ENCODE measurements around the gene KCNF1.

Gene KCNF1

GRCh38 chr2:10911291-10912075 lies at the start of gene KCNF1:
Gene KCNF1, plus strand, starts transcription at chr2:10911934. Its CDS starts 493 bp downstream, at chr2:10912427.
- no peak for DNase-seq (ENCODE audit: insufficient read length, low spot score)
- no peak for FAIRE-seq

GRCh38 chr2:10862330-10862729 lies 49.4 kb upstream of the KCNF1 start:
- FAIRE-seq (no peak), DNase-seq (ENCODE audit: insufficient read length, low spot score) (no peak)

GRCh38 chr2:10863047-10863446 lies 48.7 kb upstream of the KCNF1 start:
- DNase-seq (ENCODE audit: insufficient read length, low spot score) (no peak), FAIRE-seq (no peak)

GRCh38 chr2:10863837-10864236 lies 47.9 kb upstream of the KCNF1 start:
- FAIRE-seq (peak; percentile 79), DNase-seq (ENCODE audit: insufficient read length, low spot score) (peak; percentile 39)

GRCh38 chr2:10864251-10864650 lies 47.5 kb upstream of the KCNF1 start:
- DNase-seq (ENCODE audit: insufficient read length, low spot score), result no peak
- FAIRE-seq, result peak; percentile 8

- DNase-seq (ENCODE audit: insufficient read length, low spot score) (peak; percentile 63), FAIRE-seq (peak; percentile 99)
These were observed 46.7 kb upstream of the KCNF1 start for GRCh38 chr2:10864861-10865636.

- DNase-seq (ENCODE audit: insufficient read length, low spot score) (no peak), FAIRE-seq (no peak)
These were observed 45.9 kb upstream of the KCNF1 start for GRCh38 chr2:10865841-10866240.

GRCh38 chr2:10867692-10868420 lies 43.9 kb upstream of the KCNF1 start:
- DNase-seq (ENCODE audit: insufficient read length, low spot score), result no peak

GRCh38 chr2:10868465-10869314 lies 43.0 kb upstream of the KCNF1 start:
- DNase-seq (ENCODE audit: insufficient read length, low spot score), result no peak
- no peak for FAIRE-seq

More at GRCh38 chr2:10867692-10868420, 43.9 kb upstream of the KCNF1 start:
- FAIRE-seq, result no peak

GRCh38 chr2:10871978-10872377 lies 39.8 kb upstream of the KCNF1 start:
- no peak for DNase-seq (ENCODE audit: insufficient read length, low spot score)
- no peak for FAIRE-seq

- no peak for FAIRE-seq
- DNase-seq (ENCODE audit: insufficient read length, low spot score), result no peak
These were observed 38.6 kb upstream of the KCNF1 start for GRCh38 chr2:10873171-10873570.

GRCh38 chr2:10873790-10874437 lies 37.8 kb upstream of the KCNF1 start:
- FAIRE-seq (no peak), DNase-seq (ENCODE audit: insufficient read length, low spot score) (no peak)

- no peak for FAIRE-seq
- DNase-seq (ENCODE audit: insufficient read length, low spot score), result no peak
These were observed 36.6 kb upstream of the KCNF1 start for GRCh38 chr2:10875126-10875525.

GRCh38 chr2:10876394-10876793 lies 35.3 kb upstream of the KCNF1 start:
- DNase-seq (ENCODE audit: insufficient read length, low spot score) (no peak), FAIRE-seq (no peak)

GRCh38 chr2:10876963-10877362 lies 34.8 kb upstream of the KCNF1 start:
- no peak for FAIRE-seq
- no peak for DNase-seq (ENCODE audit: insufficient read length, low spot score)

GRCh38 chr2:10877651-10878111 lies 34.1 kb upstream of the KCNF1 start:
- FAIRE-seq, result no peak

GRCh38 chr2:10878268-10878915 lies 33.3 kb upstream of the KCNF1 start:
- FAIRE-seq, result no peak
- DNase-seq (ENCODE audit: insufficient read length, low spot score), result no peak

More at GRCh38 chr2:10877651-10878111, 34.1 kb upstream of the KCNF1 start:
- DNase-seq (ENCODE audit: insufficient read length, low spot score), result no peak

GRCh38 chr2:10879159-10879558 lies 32.6 kb upstream of the KCNF1 start:
- DNase-seq (ENCODE audit: insufficient read length, low spot score) (no peak), FAIRE-seq (no peak)
